Activated T-cell treated with anti-CD3 and anti-CD28 coated beads, Interleukin-2, amount 50 U/mL, for 1 hour (primary cell): ENCODE measurements around the gene RTTN.

Experiments
- DNase-seq: peaks from one replicate; pipeline ENCODE4 v3.0.0-alpha.2; 2020

Gene RTTN

GRCh38 chr18:70207181-70207580 lies 1.7 kb upstream of the RTTN start:
- DNase-seq = no peak

GRCh38 chr18:70200286-70200685 lies 5.2 kb downstream of the RTTN start:
- DNase-seq = no peak

GRCh38 chr18:70197844-70198243 lies 7.6 kb downstream of the RTTN start:
- DNase-seq = no peak

DNA sequence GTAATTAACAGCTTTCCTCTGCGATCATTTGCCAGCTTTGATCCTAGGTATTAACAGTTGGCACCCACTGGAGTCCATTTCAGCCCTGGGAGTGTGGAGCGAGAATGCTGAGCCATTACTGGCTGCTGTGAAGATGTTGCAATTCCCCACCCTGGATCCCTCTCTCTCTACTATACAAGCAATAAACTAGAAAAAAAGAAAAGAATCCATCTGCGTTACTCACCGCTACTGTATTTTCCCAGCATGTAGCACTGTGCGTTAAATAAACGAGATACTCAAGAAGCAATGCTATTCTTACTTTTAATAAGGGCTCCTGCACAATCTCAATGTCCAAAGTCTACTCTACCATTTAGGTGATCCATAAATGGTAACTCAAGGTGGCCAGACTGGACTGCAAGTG lies 8.5 kb downstream of the RTTN start:
- no peak for DNase-seq

GRCh38 chr18:70195852-70196434 lies 9.5 kb downstream of the RTTN start:
- no peak for DNase-seq

GRCh38 chr18:70195014-70195614 lies 10.4 kb downstream of the RTTN start:
- no peak for DNase-seq

DNA sequence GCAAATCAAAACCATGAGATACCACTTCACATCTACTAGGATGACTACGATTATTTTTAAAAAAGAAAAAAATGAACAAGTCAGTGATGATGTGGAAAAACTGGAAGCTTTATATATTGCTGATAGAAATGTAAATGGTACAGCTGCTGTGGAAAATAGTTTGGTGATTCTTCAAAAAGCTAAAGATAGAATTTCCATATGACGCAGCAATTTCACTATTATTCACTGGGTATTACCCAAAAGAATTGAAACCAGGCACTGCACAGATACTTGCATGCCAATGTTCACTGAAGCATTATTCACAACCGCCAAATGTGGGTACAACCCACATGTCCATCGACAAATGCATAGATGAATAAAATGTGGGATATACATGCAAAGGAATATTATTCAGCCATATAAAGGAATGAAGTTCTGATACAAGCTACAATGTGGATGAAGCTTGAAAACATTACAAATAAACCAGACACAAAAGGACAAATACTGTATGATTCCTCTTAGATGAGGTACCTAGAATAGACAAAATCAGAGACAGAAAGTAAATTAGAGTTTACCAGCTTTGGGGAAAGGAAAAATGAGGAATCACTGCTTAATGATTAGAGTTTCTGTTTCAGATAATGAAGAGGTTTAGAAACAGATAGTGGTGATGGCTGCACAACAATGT lies 11.1 kb downstream of the RTTN start:
- DNase-seq = no peak

- DNase-seq = no peak
Observed at GRCh38 chr18:70190529-70190928, 15.0 kb downstream of the RTTN start.

DNA sequence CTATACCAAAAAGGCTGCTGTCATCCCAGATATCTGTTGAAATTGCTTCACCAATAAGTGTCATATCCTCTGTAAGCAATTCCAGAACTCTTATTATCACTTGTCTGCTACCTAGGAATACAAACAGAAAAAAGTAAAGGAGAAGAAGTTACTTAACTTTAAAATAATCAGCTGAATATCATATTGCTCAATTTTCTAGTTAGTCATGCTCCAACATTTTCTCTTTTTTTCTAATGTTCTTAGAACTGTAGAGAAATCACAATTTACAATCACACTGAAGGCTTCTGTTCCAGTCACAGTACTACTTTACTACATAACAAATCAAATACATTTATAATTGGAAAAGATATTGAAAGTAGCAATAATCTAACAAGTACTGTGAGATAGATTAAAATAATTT lies 17.4 kb downstream of the RTTN start:
- DNase-seq = no peak

- DNase-seq = no peak
Observed at GRCh38 chr18:70183441-70183840, 22.0 kb downstream of the RTTN start.

- DNase-seq = no peak
Observed at GRCh38 chr18:70182548-70182947, 22.9 kb downstream of the RTTN start.

GRCh38 chr18:70181725-70182124 lies 23.8 kb downstream of the RTTN start:
- DNase-seq = no peak

GRCh38 chr18:70181015-70181414 lies 24.5 kb downstream of the RTTN start:
- DNase-seq = no peak

DNA sequence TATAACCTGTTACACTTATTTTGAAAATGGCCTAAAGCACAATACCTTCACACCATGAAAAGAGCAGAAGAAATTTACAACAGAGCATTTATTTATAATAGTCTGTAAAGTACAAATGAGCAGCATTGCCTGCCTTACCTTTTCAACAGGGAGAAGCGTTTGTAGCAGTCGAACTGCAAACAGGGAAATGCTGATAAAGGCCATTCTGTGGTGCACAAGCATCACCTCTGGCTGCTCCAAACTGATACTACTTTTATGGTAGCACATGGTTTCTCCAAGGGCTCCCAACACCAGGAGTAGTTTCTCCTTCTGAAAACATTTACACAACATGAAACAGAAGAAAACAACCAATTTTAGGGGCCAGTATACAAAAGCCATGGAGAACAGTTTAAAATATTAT lies 28.9 kb downstream of the RTTN start:
- no peak for DNase-seq

DNA sequence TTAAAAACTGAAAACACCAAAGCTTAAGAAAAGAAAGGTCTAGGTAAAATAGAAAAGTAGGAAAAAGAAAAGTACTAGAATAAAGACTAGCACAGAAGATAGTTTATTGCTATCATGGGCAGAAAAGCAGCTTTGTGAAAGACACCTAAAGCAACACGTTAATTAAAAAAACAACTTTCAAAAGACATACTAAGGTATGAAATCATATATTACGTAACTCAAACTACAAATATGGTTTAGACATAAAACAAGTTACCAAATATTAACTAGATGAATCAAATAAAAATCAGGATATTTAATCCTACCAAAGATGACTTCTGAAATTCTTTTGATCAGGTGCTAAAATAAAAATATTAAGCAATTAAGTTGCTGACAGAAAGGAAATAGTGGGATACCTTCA lies 30.3 kb downstream of the RTTN start:
- no peak for DNase-seq

DNA sequence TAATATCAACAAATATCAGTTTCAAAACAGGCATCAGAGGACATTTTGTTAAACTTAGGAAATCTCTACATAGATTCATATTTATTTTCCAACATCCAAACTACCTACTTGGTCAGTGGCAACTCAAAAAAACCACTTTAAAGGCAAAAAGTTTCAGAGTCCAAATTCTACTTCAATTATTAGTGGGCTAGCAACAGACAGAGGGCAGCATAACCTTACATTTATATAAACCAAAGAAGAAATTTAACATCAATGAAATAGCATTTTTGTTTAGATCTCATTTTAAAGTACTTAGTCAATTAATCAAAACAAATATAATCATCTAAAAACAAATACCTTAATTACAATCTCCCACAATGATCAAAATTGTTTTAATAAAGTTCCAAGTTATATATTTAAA lies 33.3 kb downstream of the RTTN start:
- no peak for DNase-seq

DNA sequence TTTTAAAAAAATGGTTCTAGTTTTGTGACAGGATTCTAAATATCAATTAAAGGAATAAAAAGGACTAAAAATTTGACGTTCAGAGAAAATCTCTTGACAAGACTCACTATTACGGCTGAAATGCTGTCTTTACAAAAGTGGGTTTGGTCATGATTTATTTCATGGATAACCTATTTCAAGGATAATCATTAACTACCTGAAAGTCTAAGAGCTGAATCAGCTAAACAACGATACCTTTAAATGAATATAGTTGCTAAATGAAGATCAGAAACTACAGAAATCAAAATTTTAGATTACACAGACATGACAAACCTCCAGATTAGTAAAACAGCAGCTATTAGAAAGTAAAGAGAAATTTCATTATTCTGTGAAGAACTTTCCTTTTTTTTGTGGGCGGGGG lies 35.7 kb downstream of the RTTN start:
- DNase-seq = no peak

GRCh38 chr18:70166668-70167067 lies 38.8 kb downstream of the RTTN start:
- no peak for DNase-seq

- DNase-seq = no peak
Observed at GRCh38 chr18:70165936-70166335, 39.6 kb downstream of the RTTN start.

DNA sequence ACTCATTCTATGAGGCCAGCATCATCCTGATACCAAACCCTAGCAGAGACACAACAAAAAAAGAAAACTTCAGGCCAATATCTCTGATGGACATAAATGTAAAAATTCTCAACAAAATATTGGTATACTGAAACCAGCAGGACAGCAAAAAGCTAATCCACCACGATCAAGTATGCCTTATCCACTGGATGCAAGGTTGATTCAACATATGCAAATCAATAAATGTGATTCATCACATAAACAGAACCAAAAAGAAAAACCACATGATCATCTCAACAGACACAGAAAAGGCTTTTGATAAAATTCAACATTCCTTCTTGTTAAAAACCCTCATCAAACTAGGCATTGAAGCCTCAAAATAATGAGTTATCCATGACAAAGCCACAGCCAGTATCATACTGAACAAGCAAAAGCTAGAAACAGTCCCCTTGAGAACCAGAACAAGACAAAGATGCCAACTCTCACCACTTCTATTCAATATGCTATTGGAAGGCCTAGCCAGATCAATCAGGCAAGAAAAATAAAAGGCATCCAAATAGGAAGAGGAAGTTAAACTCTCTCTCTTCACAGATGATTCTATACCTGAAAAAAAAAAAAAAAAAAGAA lies 45.3 kb downstream of the RTTN start:
- DNase-seq = no peak

DNA sequence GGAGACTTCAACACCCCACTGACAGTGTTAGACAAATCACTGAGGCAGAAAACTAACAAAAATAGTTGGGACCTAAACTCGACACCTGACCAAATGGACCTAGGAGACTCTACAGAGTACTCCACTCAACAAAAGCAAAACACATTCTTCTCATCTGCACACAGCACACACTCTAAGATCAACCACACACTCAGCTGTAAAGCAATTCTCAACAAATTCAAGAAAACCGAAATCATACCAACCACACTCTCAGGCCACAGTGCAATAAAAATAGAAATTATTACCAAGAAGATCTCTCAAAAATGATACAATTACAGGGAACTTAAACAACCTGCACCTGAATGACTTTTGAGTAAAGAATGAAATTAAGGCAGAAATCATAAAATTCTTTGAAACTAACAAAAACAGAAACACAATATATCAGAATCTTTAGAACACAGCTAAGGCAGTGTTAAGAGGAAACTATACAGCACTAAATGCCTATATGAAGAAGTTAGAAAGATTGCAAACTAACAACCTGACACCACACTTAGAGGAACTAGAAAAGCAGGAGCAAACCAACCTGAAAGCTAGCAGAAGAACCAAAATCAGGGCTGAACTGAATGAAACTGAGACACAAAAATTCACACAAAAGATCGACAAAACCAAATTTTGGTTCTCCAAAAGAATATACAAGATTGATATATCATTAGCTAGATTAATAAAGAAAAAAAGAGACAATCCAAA lies 46.3 kb downstream of the RTTN start:
- no peak for DNase-seq

DNA sequence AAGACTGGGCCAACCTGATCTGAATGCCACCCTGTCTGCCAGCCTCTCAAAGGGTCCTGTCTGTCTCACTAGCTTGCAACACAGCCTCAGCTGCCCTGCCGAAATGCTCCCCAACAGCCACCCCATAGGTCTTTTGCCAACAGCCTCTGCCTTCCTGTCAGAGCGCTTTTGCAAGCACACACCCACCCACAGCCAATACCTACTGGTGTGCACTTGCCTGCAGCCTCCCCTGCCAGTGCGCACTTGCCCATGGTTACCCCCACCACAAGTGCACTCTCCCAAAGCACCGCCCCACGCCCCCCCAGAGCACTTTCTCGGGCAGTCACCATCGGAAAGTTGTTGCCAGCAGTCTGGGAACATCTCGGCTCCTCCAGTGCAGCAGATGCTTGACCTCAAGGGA lies 48.6 kb downstream of the RTTN start:
- DNase-seq = no peak

GRCh38 chr18:70154591-70155194 lies 50.8 kb downstream of the RTTN start:
- DNase-seq = no peak
